ENCODE measurements around the gene PRKCZ. TPM values are rescaled to one million over a fixed set of nuclear protein-coding genes. Genes with fewer than 3 reads are reported as not detected.

Gene PRKCZ
- total RNA-seq, 1 donor from 2014 or later: 55.5 TPM

- H3K9me3 Mint-ChIP-seq: no peaks in the 10 kb centered on the region
- H3K27ac Mint-ChIP-seq: no peak overlapping the region
- peak overlapping the region; percentile 43 for H3K4me3 Mint-ChIP-seq
- H3K36me3 Mint-ChIP-seq: no peaks in the 10 kb centered on the region
- peaks cover 10% of the 10 kb centered on the region for H3K4me1 Mint-ChIP-seq
- H3K27me3 Mint-ChIP-seq (ENCODE audit: low read depth): no peaks in the 10 kb centered on the region
- DNase-seq (ENCODE audit: low spot score in 2 of 2, unreplicated experiment in 2 of 2): no peak
- TF ChIP-seq CTCF (IDR thresholded peaks at IDR 0.05; ENCODE audit: unreplicated experiment): no peak
Measured at GRCh38 chr1:2224631-2225428, 174.6 kb downstream of the PRKCZ start.

- peak in 1 of 2 experiments; percentile 25 for DNase-seq (ENCODE audit: low spot score in 2 of 2, unreplicated experiment in 2 of 2)
- Mint-ChIP-seq H3K9me3 (no peaks in the 10 kb centered on the region), H3K27me3 (ENCODE audit: low read depth) (no peaks in the 10 kb centered on the region), H3K27ac (peak overlapping the region; percentile 91), H3K36me3 (no peaks in the 10 kb centered on the region), H3K4me1 (peaks cover 24% of the 10 kb centered on the region), H3K4me3 (peak overlapping the region; percentile 74)
- no peak for TF ChIP-seq CTCF (IDR thresholded peaks at IDR 0.05; ENCODE audit: unreplicated experiment)
Measured at GRCh38 chr1:2226525-2227345, 176.5 kb downstream of the PRKCZ start.

GRCh38 chr1:2227346-2228156, 177.3 kb downstream of the PRKCZ start:
- DNase-seq (ENCODE audit: low spot score in 2 of 2, unreplicated experiment in 2 of 2): peak; percentile 94 to 99
- peak overlapping the region; percentile 54 for H3K4me3 Mint-ChIP-seq
- peaks cover 33% of the 10 kb centered on the region for H3K4me1 Mint-ChIP-seq
- no peaks in the 10 kb centered on the region for H3K9me3 Mint-ChIP-seq
- no peak overlapping the region for H3K27ac Mint-ChIP-seq
- H3K36me3 Mint-ChIP-seq: no peaks in the 10 kb centered on the region
- H3K27me3 Mint-ChIP-seq (ENCODE audit: low read depth): no peaks in the 10 kb centered on the region
- no peak for TF ChIP-seq CTCF (IDR thresholded peaks at IDR 0.05; ENCODE audit: unreplicated experiment)

GRCh38 chr1:2228157-2228594, 178.0 kb downstream of the PRKCZ start, which contains the start of gene SKI:
SKI (plus strand) TSS chr1:2228319; CDS start chr1:2228767, 448 bp downstream.
- H3K9me3 Mint-ChIP-seq: no peaks in the 10 kb centered on the region
- H3K4me3 Mint-ChIP-seq: peak within 1 kb of the TSS; percentile 94
- peak within 1 kb of the TSS; percentile 93 for H3K27ac Mint-ChIP-seq
- no peak for DNase-seq (ENCODE audit: low spot score in 2 of 2, unreplicated experiment in 2 of 2)
- H3K27me3 Mint-ChIP-seq (ENCODE audit: low read depth): no peaks in the 10 kb centered on the region
- no peaks in the 10 kb centered on the region for H3K36me3 Mint-ChIP-seq
- TF ChIP-seq CTCF (IDR thresholded peaks at IDR 0.05; ENCODE audit: unreplicated experiment): no peak
- peaks cover 37% of the 10 kb centered on the region for H3K4me1 Mint-ChIP-seq

- H3K4me3 Mint-ChIP-seq: peak overlapping the region; percentile 94
- DNase-seq (ENCODE audit: low spot score in 2 of 2, unreplicated experiment in 2 of 2): no peak
- no peaks in the 10 kb centered on the region for H3K9me3 Mint-ChIP-seq
Measured at GRCh38 chr1:2228694-2229036, 178.5 kb downstream of the PRKCZ start.

More at GRCh38 chr1:2228694-2229036, 178.5 kb downstream of the PRKCZ start:
- peak overlapping the region; percentile 93 for H3K27ac Mint-ChIP-seq
- no peaks in the 10 kb centered on the region for H3K27me3 Mint-ChIP-seq (ENCODE audit: low read depth)
- TF ChIP-seq CTCF (IDR thresholded peaks at IDR 0.05; ENCODE audit: unreplicated experiment): no peak
- peaks cover 42% of the 10 kb centered on the region for H3K4me1 Mint-ChIP-seq
- H3K36me3 Mint-ChIP-seq: no peaks in the 10 kb centered on the region
